ENCODE data around the gene PARD3. TPM values are rescaled to one million over a fixed set of nuclear protein-coding genes. Genes with fewer than 3 reads are reported as not detected.

PARD3 gene
- total RNA-seq, 2 donors from 2014 or later: 32.0 to 61.9 TPM

DNA sequence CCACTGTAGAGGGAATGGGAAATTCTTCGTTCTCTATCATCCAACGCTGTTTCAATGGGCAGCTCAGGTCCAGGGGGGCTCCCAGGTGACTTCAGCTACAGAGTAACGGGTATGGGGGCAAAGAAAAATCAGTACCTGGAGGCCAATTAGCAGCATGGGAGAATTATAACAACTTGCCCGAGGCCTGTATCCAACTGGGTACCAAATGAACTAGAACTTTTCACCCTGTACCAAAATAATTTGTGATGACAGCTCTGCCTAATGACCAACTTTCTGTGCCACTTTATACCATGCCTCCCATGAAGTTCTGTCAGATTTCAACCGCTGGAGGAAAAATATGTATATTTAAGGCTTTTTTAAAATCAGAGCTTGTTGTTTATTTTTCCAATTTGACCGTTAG, 467.1 kb downstream of the PARD3 start:
- H3K4me3 ChIP-seq: no peak overlapping the region
- no peaks in the 10 kb centered on the region for H3K4me1 ChIP-seq (replicated peaks)
- DNase-seq (ENCODE audit: low spot score): no peak
- intact Hi-C loops (cut with DNase I): no loop called here
- no peak overlapping the region for H3K27ac ChIP-seq
- H3K27me3 ChIP-seq (replicated peaks; ENCODE audit: insufficient read depth): no peaks in the 10 kb centered on the region
- 96% methylated on average over 6 of the region's 6 CpGs for WGBS
- H3K9me3 ChIP-seq: no peaks in the 10 kb centered on the region
- H3K36me3 ChIP-seq: no peaks in the 10 kb centered on the region
- TF ChIP-seq POLR2AphosphoS5 (IDR thresholded peaks at IDR 0.05): no peak
- no peak for TF ChIP-seq POLR2A (IDR thresholded peaks at IDR 0.05)
- TF ChIP-seq, protein P1, sequence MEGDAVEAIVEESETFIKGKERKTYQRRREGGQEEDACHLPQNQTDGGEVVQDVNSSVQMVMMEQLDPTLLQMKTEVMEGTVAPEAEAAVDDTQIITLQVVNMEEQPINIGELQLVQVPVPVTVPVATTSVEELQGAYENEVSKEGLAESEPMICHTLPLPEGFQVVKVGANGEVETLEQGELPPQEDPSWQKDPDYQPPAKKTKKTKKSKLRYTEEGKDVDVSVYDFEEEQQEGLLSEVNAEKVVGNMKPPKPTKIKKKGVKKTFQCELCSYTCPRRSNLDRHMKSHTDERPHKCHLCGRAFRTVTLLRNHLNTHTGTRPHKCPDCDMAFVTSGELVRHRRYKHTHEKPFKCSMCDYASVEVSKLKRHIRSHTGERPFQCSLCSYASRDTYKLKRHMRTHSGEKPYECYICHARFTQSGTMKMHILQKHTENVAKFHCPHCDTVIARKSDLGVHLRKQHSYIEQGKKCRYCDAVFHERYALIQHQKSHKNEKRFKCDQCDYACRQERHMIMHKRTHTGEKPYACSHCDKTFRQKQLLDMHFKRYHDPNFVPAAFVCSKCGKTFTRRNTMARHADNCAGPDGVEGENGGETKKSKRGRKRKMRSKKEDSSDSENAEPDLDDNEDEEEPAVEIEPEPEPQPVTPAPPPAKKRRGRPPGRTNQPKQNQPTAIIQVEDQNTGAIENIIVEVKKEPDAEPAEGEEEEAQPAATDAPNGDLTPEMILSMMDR (IDR thresholded peaks at IDR 0.05): no peak

DNA sequence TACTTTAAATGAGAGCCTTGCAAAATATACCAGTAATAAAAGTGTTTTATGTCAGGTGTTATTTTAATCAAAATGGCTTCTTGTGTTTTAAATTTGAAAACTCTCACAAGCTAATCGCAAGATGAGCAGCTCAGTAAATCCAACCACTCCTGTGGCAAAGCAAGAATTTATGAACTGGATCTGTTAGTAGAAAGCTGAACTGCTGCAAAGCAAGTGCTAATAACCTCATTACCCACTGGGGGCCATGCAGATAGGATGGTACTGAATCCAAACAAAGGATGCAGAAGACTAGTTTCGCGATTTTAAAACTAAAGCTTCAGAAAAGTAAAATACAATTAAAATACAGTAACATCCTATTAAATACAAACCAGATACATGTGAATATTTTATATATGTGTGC, 468.0 kb downstream of the PARD3 start:
- 95% methylated on average over 3 of the region's 3 CpGs for WGBS
- no peak for TF ChIP-seq POLR2AphosphoS5 (IDR thresholded peaks at IDR 0.05)
- Histone ChIP-seq H3K4me1 (replicated peaks) (no peaks in the 10 kb centered on the region), H3K9me3 (no peaks in the 10 kb centered on the region), H3K27me3 (replicated peaks; ENCODE audit: insufficient read depth) (no peaks in the 10 kb centered on the region), H3K36me3 (no peaks in the 10 kb centered on the region), H3K4me3 (no peak overlapping the region), H3K27ac (no peak overlapping the region)
- intact Hi-C loops (cut with DNase I): no loop called here
- no peak for DNase-seq (ENCODE audit: low spot score)

DNA sequence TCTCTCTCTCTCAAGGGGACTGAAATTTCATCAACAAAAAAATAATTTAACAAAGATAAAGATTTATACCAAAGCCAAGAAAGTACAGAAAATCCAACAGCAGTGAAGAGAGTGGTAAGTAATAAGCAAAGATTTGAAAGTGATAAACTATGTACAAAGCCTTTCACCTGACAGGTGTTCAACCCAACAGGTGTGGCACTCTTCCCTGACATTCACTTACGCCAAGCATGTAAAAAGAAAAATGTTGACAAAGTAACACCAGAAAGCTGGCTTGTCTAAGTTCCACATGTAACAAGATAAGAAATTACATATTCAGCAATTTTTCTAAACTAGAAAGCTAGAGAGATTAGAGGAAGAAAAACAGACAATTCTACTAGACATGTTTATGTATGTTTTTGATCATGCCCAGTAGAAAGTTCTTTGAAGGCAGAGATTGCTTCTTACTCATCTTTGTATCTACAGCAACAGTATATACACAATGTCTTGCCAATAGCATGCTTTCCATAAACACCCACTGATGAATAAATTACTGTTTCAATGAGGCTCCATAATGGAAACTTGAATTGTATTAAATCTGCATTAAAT, 468.5 kb downstream of the PARD3 start:
- Histone ChIP-seq H3K27me3 (replicated peaks; ENCODE audit: insufficient read depth) (no peaks in the 10 kb centered on the region), H3K4me3 (no peak overlapping the region), H3K4me1 (replicated peaks) (no peaks in the 10 kb centered on the region), H3K27ac (no peak overlapping the region), H3K9me3 (no peaks in the 10 kb centered on the region), H3K36me3 (no peaks in the 10 kb centered on the region)
- intact Hi-C loops (cut with DNase I): no loop called here
- 82% methylated on average over 1 of the region's 1 CpG for WGBS
- DNase-seq (ENCODE audit: low spot score): no peak
- TF ChIP-seq POLR2A (IDR thresholded peaks at IDR 0.05) (no peak), POLR2AphosphoS5 (IDR thresholded peaks at IDR 0.05) (no peak)
- TF ChIP-seq, protein P1 (IDR thresholded peaks at IDR 0.05): no peak

DNA sequence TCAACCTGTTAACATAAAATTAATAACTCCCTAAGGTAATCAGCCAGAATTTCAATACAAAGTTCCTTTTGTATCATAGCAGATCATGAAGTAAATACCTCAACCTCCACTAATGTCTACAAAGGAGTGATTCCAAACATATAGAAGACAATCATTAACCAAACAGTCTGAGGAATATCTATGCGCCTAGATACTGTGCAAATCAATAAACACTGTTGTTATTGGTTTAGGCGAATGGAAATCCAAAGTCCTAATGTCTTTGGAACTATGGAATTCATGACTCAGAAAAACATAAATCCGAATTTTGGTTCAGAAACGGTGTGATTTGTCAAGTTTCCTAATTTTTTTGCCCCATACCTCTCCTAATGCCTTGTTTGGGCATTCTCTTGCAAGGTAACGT, 469.7 kb downstream of the PARD3 start:
- no peaks in the 10 kb centered on the region for H3K27me3 ChIP-seq (replicated peaks; ENCODE audit: insufficient read depth)
- no peak overlapping the region for H3K27ac ChIP-seq
- H3K4me1 ChIP-seq (replicated peaks): no peaks in the 10 kb centered on the region
- DNase-seq (ENCODE audit: low spot score): no peak
- TF ChIP-seq POLR2A (IDR thresholded peaks at IDR 0.05) (no peak), POLR2AphosphoS5 (IDR thresholded peaks at IDR 0.05) (no peak)
- TF ChIP-seq, protein P1 (IDR thresholded peaks at IDR 0.05): no peak
- 95% methylated on average over 5 of the region's 5 CpGs for WGBS
- no peak overlapping the region for H3K4me3 ChIP-seq
- H3K9me3 ChIP-seq: no peaks in the 10 kb centered on the region
- H3K36me3 ChIP-seq: no peaks in the 10 kb centered on the region
- intact Hi-C loops (cut with DNase I): no loop called here

DNA sequence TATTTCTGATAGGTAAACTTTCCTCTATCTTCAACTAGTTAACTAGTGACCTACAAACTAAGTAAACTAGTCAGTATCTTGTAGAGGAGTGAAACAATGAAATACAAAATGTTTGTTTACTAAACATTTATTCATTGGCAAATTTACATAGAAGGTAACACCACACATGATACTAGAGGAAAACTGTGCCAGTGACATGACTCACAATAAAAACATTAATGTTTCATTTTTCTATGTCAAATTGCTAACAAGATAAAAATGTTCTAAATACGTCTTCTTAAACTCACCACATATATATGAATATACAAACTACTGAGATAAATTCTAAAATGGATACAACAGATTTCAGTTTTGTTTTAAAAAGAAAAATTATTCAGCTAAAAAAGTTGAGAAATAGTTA, 471.3 kb downstream of the PARD3 start:
- intact Hi-C loops (cut with DNase I): no loop called here
- Histone ChIP-seq H3K9me3 (no peaks in the 10 kb centered on the region), H3K36me3 (no peaks in the 10 kb centered on the region), H3K27ac (no peak overlapping the region), H3K27me3 (replicated peaks; ENCODE audit: insufficient read depth) (no peaks in the 10 kb centered on the region), H3K4me3 (no peak overlapping the region), H3K4me1 (replicated peaks) (no peaks in the 10 kb centered on the region)
- no peak for DNase-seq (ENCODE audit: low spot score)
- TF ChIP-seq POLR2AphosphoS5 (IDR thresholded peaks at IDR 0.05) (no peak), POLR2A (IDR thresholded peaks at IDR 0.05) (no peak)
- TF ChIP-seq, protein P1 (IDR thresholded peaks at IDR 0.05): no peak
- 75% methylated on average over 1 of the region's 1 CpG for WGBS
